IPS-NIHi7 (cell line): ENCODE results near the gene ANTKMT.

Experiments used
- DNase-seq: peaks from one replicate; pipeline ENCODE4 v3.0.0; 2012; ENCODE audit warnings: mixed read lengths; ENCODE audit errors: extremely low spot score

ANTKMT gene

DNA sequence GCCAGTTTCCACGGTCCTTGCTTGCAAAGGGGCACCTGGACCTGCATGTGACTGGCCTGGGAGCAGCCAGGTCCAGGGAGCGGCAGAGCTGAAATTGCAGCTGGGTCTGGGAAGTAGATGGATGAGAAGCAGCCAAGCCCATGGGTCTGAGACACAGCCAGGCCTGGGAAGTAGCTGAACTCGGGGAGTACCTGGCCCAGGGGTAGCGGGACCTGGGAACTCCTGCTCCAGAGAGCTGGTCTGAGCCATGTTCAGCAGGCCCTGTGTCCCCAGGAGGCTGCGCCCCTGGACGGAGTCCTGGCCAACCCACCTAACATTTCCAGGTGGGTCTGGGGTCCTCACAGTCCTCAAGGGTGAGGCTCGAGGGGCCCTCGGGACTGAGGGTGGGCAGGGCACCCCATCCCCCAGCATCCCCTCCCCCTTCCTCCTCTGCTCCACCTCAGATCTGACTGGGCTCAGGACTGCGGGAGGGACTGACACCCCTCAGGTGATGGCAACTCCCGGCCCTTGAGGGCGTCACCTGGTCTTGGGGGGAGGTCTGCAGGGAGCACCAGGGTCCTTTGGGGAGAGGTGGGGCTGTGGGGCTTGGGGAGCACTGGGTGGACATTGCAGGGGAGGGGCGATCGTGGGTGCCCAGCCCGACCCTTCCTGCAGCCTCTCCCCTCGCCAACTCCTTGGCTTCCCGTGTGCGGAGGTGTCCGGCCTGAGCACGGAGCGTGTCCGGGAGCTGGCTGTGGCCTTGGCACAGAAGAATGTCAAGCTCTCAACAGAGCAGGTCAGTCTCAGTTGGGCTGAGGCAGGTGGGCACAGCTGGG lies 42.6 kb downstream of the ANTKMT start:
- no peak for DNase-seq

DNA sequence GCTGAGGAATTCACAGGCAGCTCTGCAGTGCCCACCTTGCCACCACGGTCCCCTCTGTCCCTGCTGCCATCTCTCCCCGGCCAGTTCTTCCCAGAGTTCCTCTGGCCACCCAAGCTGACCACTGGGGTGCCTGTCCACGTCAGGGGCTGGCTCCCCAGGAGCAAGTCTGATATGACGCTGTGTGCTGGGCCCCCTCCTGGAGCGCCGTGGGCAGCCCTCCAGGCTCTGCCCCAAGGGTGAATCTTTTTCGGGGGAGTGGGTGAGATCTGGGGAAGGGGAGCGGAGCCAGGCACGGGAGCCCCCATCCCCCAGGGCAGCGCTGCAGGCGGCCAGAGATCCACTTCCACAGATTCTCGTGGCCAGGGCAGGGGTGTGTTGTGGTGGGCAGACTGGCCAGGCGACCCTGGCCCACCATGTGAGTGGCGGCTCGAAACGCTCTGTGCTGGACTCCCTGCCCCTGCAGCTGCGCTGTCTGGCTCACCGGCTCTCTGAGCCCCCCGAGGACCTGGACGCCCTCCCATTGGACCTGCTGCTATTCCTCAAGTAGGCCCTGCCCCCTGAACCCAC lies 43.3 kb downstream of the ANTKMT start:
- no peak for DNase-seq

DNA sequence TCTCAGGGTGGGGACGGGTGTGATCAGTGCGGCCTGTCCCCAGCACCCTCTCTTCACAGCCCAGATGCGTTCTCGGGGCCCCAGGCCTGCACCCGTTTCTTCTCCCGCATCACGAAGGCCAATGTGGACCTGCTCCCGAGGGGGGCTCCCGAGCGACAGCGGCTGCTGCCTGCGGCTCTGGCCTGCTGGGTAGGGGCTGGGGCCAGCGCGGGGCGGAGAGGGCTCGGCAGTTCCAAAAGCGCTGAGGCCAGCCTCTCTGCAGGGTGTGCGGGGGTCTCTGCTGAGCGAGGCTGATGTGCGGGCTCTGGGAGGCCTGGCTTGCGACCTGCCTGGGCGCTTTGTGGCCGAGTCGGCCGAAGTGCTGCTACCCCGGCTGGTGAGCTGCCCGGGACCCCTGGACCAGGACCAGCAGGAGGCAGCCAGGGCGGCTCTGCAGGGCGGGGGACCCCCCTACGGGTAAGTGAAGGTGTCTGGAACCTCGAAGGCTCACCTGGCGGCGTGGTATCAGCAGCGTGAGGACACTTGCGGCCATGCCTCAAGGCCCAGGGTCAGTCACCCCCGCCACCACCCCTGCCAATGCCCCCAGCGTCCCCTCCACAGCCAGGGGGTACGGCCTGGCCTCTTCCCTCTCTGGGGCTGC lies 44.0 kb downstream of the ANTKMT start:
- DNase-seq, result no peak

DNA sequence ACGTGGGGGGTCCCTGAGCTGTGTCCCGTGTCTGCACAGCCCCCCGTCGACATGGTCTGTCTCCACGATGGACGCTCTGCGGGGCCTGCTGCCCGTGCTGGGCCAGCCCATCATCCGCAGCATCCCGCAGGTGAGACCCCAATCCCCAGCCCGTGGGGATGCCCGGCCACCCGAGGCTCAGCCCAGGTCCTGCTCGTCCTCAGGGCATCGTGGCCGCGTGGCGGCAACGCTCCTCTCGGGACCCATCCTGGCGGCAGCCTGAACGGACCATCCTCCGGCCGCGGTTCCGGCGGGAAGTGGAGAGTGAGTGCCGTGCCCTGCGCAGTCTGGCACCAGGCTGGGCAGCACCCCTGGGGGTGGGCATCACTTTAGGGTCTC lies 44.5 kb downstream of the ANTKMT start:
- DNase-seq, result no peak

DNA sequence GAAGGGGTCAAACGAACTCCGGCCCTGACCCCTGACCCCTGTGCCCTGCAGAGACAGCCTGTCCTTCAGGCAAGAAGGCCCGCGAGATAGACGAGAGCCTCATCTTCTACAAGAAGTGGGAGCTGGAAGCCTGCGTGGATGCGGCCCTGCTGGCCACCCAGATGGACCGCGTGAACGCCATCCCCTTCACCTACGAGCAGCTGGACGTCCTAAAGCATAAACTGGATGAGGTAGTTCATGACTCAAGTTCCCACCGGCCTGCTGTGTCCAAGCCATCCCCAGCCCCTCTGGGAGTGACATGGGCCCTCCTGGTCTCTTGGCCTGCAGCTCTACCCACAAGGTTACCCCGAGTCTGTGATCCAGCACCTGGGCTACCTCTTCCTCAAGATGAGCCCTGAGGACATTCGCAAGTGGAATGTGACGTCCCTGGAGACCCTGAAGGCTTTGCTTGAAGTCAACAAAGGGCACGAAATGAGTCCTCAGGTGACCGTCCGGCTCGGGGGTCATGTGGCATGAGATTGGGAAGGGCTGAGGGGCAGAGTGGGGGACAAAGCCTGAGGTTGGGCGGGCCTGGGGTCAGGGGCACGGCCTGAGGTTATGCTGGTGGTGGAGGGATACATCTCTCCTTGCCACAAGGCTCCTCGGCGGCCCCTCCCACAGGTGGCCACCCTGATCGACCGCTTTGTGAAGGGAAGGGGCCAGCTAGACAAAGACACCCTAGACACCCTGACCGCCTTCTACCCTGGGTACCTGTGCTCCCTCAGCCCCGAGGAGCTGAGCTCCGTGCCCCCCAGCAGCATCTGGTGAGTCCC lies 45.3 kb downstream of the ANTKMT start:
- DNase-seq, result no peak

DNA sequence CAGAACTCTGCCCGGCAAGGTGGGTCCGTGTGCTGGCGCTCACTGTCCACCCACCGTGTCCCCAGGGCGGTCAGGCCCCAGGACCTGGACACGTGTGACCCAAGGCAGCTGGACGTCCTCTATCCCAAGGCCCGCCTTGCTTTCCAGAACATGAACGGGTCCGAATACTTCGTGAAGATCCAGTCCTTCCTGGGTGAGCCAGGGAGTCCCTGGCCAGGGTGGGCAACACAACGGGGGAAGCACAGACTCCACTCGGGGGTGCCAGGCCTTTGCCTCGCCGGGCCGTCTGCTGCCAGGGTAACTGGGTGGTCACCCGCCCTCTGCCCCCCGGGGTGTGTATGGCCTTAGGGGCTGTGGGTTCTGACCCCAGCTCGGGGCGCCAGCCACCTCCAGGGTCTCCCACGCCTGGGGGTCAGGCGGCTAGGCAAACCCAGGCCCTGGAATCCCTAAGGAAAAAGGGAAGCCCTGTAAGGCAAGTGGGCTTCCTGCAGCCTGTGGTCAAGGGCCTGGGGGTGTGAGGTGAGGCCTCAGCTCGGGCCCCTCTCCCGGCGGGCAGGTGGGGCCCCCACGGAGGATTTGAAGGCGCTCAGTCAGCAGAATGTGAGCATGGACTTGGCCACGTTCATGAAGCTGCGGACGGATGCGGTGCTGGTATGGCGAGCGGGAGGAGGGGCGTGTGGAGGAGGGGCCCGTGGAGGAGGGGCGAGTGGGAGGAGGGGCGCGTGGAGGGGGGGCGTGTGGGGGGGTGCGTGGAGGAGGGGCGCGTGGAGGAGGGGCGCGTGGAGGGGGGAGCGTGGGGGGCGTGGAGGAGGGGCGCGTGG lies 46.1 kb downstream of the ANTKMT start:
- DNase-seq, result no peak

DNA sequence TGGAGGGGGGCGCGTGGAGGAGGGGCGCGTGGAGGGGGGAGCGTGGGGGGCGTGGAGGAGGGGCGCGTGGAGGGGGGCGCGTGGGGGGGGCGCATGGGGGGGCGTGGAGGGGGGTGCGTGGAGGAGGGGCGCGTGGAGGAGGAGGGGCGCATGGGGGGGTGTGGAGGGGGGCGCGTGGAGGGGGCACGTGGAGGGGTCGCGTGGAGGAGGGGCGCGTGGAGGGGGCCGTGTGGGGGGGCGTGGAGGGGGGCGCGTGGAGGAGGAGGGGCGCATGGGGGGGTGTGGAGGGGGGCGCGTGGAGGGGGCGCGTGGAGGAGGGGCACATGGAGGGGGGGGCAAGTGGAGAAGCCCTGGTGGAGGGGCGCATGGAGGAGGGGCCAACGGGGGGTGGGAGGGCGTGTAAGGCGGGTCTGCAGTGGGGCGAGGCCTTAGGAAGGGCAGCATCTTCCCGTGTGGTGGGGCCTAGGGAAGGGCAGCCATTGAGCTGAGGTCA lies 46.8 kb downstream of the ANTKMT start:
- DNase-seq, result no peak

DNA sequence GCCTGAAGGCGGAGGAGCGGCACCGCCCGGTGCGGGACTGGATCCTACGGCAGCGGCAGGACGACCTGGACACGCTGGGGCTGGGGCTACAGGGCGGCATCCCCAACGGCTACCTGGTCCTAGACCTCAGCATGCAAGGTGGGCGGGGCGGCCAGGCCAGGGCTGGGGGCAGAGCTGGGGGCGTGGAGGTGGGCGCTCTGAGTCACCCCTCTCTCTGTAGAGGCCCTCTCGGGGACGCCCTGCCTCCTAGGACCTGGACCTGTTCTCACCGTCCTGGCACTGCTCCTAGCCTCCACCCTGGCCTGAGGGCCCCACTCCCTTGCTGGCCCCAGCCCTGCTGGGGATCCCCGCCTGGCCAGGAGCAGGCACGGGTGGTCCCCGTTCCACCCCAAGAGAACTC lies 47.5 kb downstream of the ANTKMT start:
- DNase-seq, result no peak

DNA sequence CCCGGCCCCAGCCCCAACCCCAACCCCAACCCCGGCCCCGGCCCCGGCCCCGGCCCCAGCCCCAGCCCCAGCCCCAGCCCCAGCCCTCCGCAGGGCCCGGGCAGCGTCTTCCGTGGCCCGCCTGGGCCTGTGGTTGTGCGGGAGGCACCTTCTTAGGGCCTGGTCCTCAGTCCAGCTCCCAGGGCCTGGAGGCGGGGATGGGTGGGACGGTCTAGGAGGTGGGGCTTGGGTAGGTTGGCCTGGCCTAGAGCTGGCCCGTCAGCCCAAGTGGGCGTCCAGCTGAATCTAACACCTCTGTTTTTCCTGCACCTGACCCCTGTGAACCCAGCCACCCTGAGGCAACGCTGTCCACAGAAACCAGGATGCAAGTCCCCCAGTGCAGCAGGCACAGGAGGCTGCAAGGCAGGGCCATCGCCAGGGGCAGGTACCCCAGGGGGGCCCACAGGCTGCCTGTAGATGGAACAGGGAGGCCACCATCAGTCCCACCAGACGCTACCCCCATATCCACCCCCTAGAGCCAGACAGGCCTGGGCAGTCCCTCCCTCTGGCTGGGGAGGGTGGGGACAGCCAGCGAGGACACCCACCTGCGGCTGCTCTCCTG lies 48.3 kb downstream of the ANTKMT start:
- DNase-seq, result no peak

DNA sequence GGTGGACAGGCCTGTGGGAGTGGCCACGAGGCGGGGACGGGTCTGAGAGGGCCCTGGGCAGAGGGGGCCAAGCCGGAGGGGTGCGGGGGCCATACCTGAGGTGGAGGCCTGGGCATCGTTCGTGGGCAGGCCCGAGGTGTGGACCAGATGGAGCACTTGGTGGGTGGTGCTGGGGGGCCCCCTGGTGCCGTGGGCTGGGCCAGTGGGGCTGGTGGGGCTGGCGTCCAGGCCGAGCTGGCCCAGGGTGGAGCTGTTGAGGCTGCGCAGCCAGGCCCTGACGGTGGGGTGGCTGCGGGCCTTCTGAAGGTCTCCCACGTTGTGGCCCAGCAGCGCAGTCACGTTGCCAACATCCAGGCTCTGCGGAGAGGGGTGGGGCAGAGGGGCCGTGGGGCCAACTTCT lies 49.0 kb downstream of the ANTKMT start:
- DNase-seq, result no peak

DNA sequence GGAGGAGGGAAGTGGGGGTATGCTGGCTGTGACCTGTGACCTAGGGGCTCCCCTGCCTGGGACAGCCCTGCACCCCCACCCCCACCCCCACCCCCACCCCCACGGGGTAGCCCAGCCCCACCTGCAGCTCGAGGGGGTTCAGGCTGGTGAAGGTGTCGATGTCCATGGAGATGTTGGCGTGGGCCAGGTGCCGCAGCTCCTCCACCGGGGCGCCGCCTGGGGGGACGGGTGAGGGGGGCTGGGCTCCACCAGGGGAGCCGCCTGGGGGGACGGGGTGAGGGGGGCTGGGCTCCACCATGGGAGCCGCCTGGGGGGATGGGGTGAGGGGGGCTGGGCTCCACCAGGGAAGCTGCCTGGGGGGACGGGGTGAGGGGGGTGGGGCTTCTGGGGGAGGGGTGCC lies 49.5 kb downstream of the ANTKMT start:
- DNase-seq, result no peak
